ENCODE data around the gene ZFP36. TPM values are rescaled to one million over a fixed set of nuclear protein-coding genes. Genes with fewer than 3 reads are reported as not detected.

ZFP36 gene
- polyA plus RNA-seq, 2 of the 4 experiments (the other 2 are of a cell fraction) = 22.1 to 29.1 TPM

- H3K9me3 ChIP-seq = no peaks in the 10 kb centered on the region
These were observed 14.1 kb downstream of the ZFP36 start for GRCh38 chr19:39420769-39421168.

GRCh38 chr19:39422020-39422419, 15.4 kb downstream of the ZFP36 start:
- no peak overlapping the region for H3K27ac ChIP-seq
- ChIA-PET POLR2A (interaction anchor here (1.4 to 10.5 kb wide), 2 partner anchors 12 to 13 kb away, joined by 3 to 160 read pairs; partner anchors contain the start of gene RPS16), CTCF (interaction anchor here (1.2 to 23.5 kb wide), 9 partner anchors 5 to 250 kb away, joined by 3 to 457 read pairs (median 11); partner anchors contain the start of genes EID2B, MED29, PAF1 and PLEKHG2)
- H3K4me3 ChIP-seq = no peak overlapping the region
- no peak overlapping the region for H3K4me2 ChIP-seq
- H3K4me1 ChIP-seq = no peaks in the 10 kb centered on the region
- FAIRE-seq (no peak), ATAC-seq (no peak), DNase-seq (ENCODE audit: low read depth in 1 of 2, low spot score in 1 of 2) (no peak)
- no peaks in the 10 kb centered on the region for H3K9me3 ChIP-seq
- peak; percentile 93 for TF ChIP-seq MAFK (IDR thresholded peaks at IDR 0.05; ENCODE audit: partially characterized antibody)
- no peak for TF ChIP-seq MAX (IDR thresholded peaks at IDR 0.05)
- whole genome bisulfite sequencing (ENCODE audit: missing lambda C conversion rate) = 93% methylated on average over 5 of the region's 5 CpGs

More at GRCh38 chr19:39420769-39421168, 14.1 kb downstream of the ZFP36 start:
- CTCF ChIA-PET = interaction anchor here (0.9 to 23.5 kb wide), 10 partner anchors 6 to 1186 kb away, joined by 3 to 457 read pairs (median 12); partner anchors contain the start of genes EID2B, MED29, PAF1 and PLEKHG2
- H3K4me2 ChIP-seq = no peak overlapping the region
- TF ChIP-seq EHMT2 (IDR thresholded peaks at IDR 0.05; ENCODE audit: low read depth) (no peak), POLR2AphosphoS2 (conservative IDR thresholded peaks at IDR 0.05; ENCODE audit: low read length) (peak; percentile 41; the same call in 1 of the 2 replicates), TFCP2L1 (CRISPR knock-in tag; IDR thresholded peaks at IDR 0.05) (0 out of 2 replicates have a peak, but pooled peaks have one; percentile 15)
- POLR2A ChIA-PET = interaction anchor here (1.4 to 10.5 kb wide), 2 partner anchors 13 to 15 kb away, joined by 3 to 160 read pairs; partner anchors contain the start of gene RPS16
- WGBS (ENCODE audit: missing lambda C conversion rate) = 91% methylated on average over 15 of the region's 15 CpGs
- no peak for FAIRE-seq
- ATAC-seq = peak in 1 of 2 experiments; percentile 5; a peak in 2 of 6 replicates
- no peak overlapping the region for H3K27ac ChIP-seq
- H3K4me3 ChIP-seq = no peak overlapping the region
- no peaks in the 10 kb centered on the region for H3K4me1 ChIP-seq
- peak in 1 of 2 experiments; percentile 29 for DNase-seq (ENCODE audit: low read depth in 1 of 2, low spot score in 1 of 2)

GRCh38 chr19:39423258-39424086, 16.8 kb downstream of the ZFP36 start:
- 90% methylated on average over 35 of the region's 35 CpGs for WGBS (ENCODE audit: missing lambda C conversion rate)
- FAIRE-seq (peak; percentile 68), DNase-seq (ENCODE audit: low read depth in 1 of 2, low spot score in 1 of 2) (no peak), ATAC-seq (0 out of 6 replicates have a peak, but pooled peaks of 1 of the 2 experiments have one; percentile 1)
- H3K9me3 ChIP-seq = no peaks in the 10 kb centered on the region
- ChIA-PET POLR2A (interaction anchor here (0.6 to 10.5 kb wide), 3 partner anchors 9 to 12 kb away, joined by 3 to 160 read pairs (median 3); partner anchors contain the start of gene RPS16), CTCF (interaction anchor here (1.0 to 23.5 kb wide), 11 partner anchors 7 to 250 kb away, joined by 3 to 457 read pairs (median 6); partner anchors contain the start of genes MED29, PAF1, PLEKHG2 and RPS16)
- TF ChIP-seq MAZ (IDR thresholded peaks at IDR 0.05; ENCODE audit: borderline replicate concordance, low read depth, low read length) (no peak), MAX (IDR thresholded peaks at IDR 0.05) (0 out of 2 replicates have a peak, but pooled peaks have one; percentile 24), MAFK (IDR thresholded peaks at IDR 0.05; ENCODE audit: partially characterized antibody) (no peak), FOXS1 (CRISPR knock-in tag; IDR thresholded peaks at IDR 0.05) (no peak)
- no peak overlapping the region for H3K27ac ChIP-seq
- no peak overlapping the region for H3K4me2 ChIP-seq
- H3K4me1 ChIP-seq = peaks cover 12% of the 10 kb centered on the region
- H3K4me3 ChIP-seq = no peak overlapping the region

GRCh38 chr19:39424934-39425333, 18.3 kb downstream of the ZFP36 start:
- TF ChIP-seq JUN (IDR thresholded peaks at IDR 0.05) (0 out of 5 replicates have a peak, but pooled peaks of 1 of the 2 experiments have one; percentile 23), CHD2 (IDR thresholded peaks at IDR 0.05; ENCODE audit: low read length, partially characterized antibody) (no peak)
- CTCF ChIA-PET = interaction anchor here (0.9 to 23.5 kb wide), 9 partner anchors 8 to 108 kb away, joined by 3 to 457 read pairs (median 11); partner anchors contain the start of genes EID2B, MED29, PAF1 and PLEKHG2
- WGBS (ENCODE audit: missing lambda C conversion rate) = 88% methylated on average over 8 of the region's 16 CpGs
- no peak overlapping the region for H3K4me2 ChIP-seq
- DNase-seq (ENCODE audit: low read depth in 1 of 2, low spot score in 1 of 2) = no peak
- H3K9me3 ChIP-seq = no peaks in the 10 kb centered on the region
- no peak overlapping the region for H3K27ac ChIP-seq
- ATAC-seq = no peak
- FAIRE-seq = no peak
- no peak overlapping the region for H3K4me3 ChIP-seq
- POLR2A ChIA-PET = interaction anchor here (10.5 kb wide), 1 partner anchor 11 kb away, joined by 160 read pairs; the partner anchor contains the start of gene RPS16
- H3K4me1 ChIP-seq = peaks cover 27% of the 10 kb centered on the region

- POLR2A ChIA-PET = interaction anchor here (1.4 to 10.5 kb wide), 3 partner anchors 9 to 11 kb away, joined by 4 to 160 read pairs (median 34); partner anchors contain the start of gene RPS16
- Histone ChIP-seq H3K9me3 (no peaks in the 10 kb centered on the region), H3K4me1 (peaks cover 34% of the 10 kb centered on the region), H3K4me3 (no peak overlapping the region), H3K27ac (no peak overlapping the region), H3K4me2 (no peak overlapping the region)
- FAIRE-seq (peak; percentile 96), ATAC-seq (no peak), DNase-seq (ENCODE audit: low read depth in 1 of 2, low spot score in 1 of 2) (no peak)
- TF ChIP-seq FOSL2 (IDR thresholded peaks at IDR 0.05) = no peak
- no peak for TF ChIP-seq FOSL2 (CRISPR knock-in tag; IDR thresholded peaks at IDR 0.05)
- no peak for TF ChIP-seq USF2 (IDR thresholded peaks at IDR 0.05)
- no peak for TF ChIP-seq ELK1 (IDR thresholded peaks at IDR 0.05; ENCODE audit: low read depth, low read length)
- TF ChIP-seq ZC3H11A (IDR thresholded peaks at IDR 0.05) = no peak
- TF ChIP-seq POLR2AphosphoS2 (conservative IDR thresholded peaks at IDR 0.05; ENCODE audit: low read length) = peak; percentile 87; the same call in 1 of the 2 replicates
- TF ChIP-seq NFE2L2 (conservative IDR thresholded peaks at IDR 0.05; ENCODE audit: low read length) = 0 out of 2 replicates have a peak, but pooled peaks have one; percentile 0
- 95% methylated on average over 7 of the region's 7 CpGs for WGBS (ENCODE audit: missing lambda C conversion rate)
- CTCF ChIA-PET = interaction anchor here (1.2 to 23.5 kb wide), 7 partner anchors 9 to 77 kb away, joined by 3 to 457 read pairs (median 36); partner anchors contain the start of genes MED29, PAF1, PLEKHG2 and ZFP36
These were observed 19.1 kb downstream of the ZFP36 start for GRCh38 chr19:39425744-39426143.
